Endodermal cell (in vitro differentiated cells): ENCODE measurements around the gene CEP164. TPM values are rescaled to one million over a fixed set of nuclear protein-coding genes. Genes with fewer than 3 reads are reported as not detected.

Experiments used
- DNase-seq: peaks from one replicate; pipeline ENCODE4 v3.0.0-alpha.2; 2017
- H3K27ac ChIP-seq: 2 replicates; pipeline ENCODE4 v1.5.1; 2013; ENCODE audit warnings: mild to moderate bottlenecking, low read depth, low read length, moderate library complexity
- H3K27me3 ChIP-seq: 2 replicates; pipeline ENCODE4 v1.6.1; 2013; ENCODE audit warnings: mild to moderate bottlenecking, low read length, moderate library complexity; ENCODE audit not compliant: insufficient read depth, control insufficient read depth, poor library complexity, severe bottlenecking
- H3K36me3 ChIP-seq: 2 replicates; pipeline ENCODE4 v1.7.0; 2013; ENCODE audit warnings: mild to moderate bottlenecking, low read length, moderate library complexity; ENCODE audit not compliant: control insufficient read depth, insufficient read depth
- H3K4me1 ChIP-seq: one replicate; pipeline ENCODE4 v1.7.0; 2013; ENCODE audit warnings: low read length; ENCODE audit not compliant: control insufficient read depth, insufficient read depth
- H3K4me3 ChIP-seq: 2 replicates; pipeline ENCODE4 v1.5.1; 2013; ENCODE audit warnings: mild to moderate bottlenecking, low read length, moderate library complexity
- H3K9ac ChIP-seq: 2 replicates; pipeline ENCODE4 v1.6.1; 2013; ENCODE audit warnings: mild to moderate bottlenecking, low read length, moderate library complexity; ENCODE audit not compliant: poor library complexity, severe bottlenecking; ENCODE audit errors: extremely low read depth
- H3K9me3 ChIP-seq: 2 replicates; pipeline ENCODE4 v1.6.1; 2013; ENCODE audit warnings: mild to moderate bottlenecking, low read length, moderate library complexity; ENCODE audit not compliant: control insufficient read depth
- H3K27ac Mint-ChIP-seq: 2 replicates; pipeline ENCODE4 v1.8.0; 2020; ENCODE audit warnings: mixed read lengths
- H3K27me3 Mint-ChIP-seq: 2 replicates; pipeline ENCODE4 v1.8.0; 2021; ENCODE audit warnings: mild to moderate bottlenecking, mixed read lengths; ENCODE audit not compliant: insufficient read depth
- H3K36me3 Mint-ChIP-seq: 2 replicates; pipeline ENCODE4 v1.8.0; 2020; ENCODE audit warnings: low read depth, mixed read lengths
- H3K4me1 Mint-ChIP-seq: 2 replicates; pipeline ENCODE4 v1.8.0; 2020; ENCODE audit warnings: mixed read lengths
- H3K4me3 Mint-ChIP-seq: 2 replicates; pipeline ENCODE4 v1.8.0; 2020; ENCODE audit warnings: mild to moderate bottlenecking, moderate library complexity, mixed read lengths
- H3K9me3 Mint-ChIP-seq: 2 replicates; pipeline ENCODE4 v1.8.0; 2020; ENCODE audit warnings: mild to moderate bottlenecking, mixed read lengths
- WGBS, 2 experiments: methylation state at CpG; one replicate each; pipeline versions ENCODE4 v1.1.5 to v1.1.7; 2013; ENCODE audit warnings: missing lambda C conversion rate in 2 of 2, mixed read lengths in 1 of 2; ENCODE audit not compliant: insufficient coverage in 1 of 2, insufficient read length in 1 of 2; 5-methylcytosine and 5-hydroxymethylcytosine counted together
- total RNA-seq, 2 donors: library from RNA; stranded (reverse); fragmentation: NEBNext Ultra II Directional in 1 of 2; extraction: Animal tissue kit (Norgen Biotek cat#: 25700) in 1 of 2; gene quantifications; 2 replicates in 1 of 2; 3 replicates in 1 of 2; pipeline ENCODE4 v1.2.1, GENCODE V29; 2021
- TF ChIP-seq, protein P1 (sequence below): fragments of 200-600 bp; sonication (generic); conservative IDR thresholded peaks from 2 replicates; pipeline ENCODE4 v1.5.0; 2021; ENCODE audit warnings: antibody characterized with exemption, mild to moderate bottlenecking

The CEP164 gene
- total RNA-seq, 2 donors from 2014 or later, result 32.7 to 33.6 TPM

DNA sequence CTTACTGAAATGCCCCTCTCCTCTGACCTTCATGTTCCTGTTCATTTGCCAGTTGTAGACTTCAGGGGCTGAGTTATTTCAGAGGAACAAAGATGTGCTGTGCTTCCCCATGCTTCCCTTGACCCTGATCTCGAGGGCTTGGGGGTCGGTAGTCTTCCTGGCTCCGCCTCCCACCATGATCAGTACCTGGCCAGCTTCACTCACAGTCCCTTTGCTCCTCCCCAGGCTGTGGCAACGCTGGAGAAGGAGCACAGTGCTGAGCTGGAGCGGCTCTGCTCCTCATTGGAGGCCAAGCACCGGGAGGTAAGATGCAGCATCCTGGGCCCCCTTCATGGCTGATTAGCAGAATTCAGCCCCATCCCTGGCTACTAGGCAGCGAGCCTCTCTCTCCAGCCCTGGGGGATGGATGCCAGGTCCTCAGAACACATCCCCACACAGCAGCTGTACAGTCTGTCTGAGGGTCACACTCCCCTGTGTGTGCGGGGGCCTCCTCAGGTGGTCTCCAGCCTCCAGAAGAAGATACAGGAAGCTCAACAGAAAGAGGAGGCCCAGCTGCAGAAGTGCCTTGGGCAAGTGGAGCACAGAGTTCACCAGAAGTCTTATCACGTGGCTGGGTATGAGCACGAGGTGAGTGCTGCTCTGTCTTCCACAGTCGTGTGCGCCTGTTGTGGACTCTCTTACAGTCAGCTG, 64.5 kb downstream of the CEP164 start:
- H3K36me3 Mint-ChIP-seq, result peaks cover 82% of the 10 kb centered on the region
- TF ChIP-seq, protein P1, sequence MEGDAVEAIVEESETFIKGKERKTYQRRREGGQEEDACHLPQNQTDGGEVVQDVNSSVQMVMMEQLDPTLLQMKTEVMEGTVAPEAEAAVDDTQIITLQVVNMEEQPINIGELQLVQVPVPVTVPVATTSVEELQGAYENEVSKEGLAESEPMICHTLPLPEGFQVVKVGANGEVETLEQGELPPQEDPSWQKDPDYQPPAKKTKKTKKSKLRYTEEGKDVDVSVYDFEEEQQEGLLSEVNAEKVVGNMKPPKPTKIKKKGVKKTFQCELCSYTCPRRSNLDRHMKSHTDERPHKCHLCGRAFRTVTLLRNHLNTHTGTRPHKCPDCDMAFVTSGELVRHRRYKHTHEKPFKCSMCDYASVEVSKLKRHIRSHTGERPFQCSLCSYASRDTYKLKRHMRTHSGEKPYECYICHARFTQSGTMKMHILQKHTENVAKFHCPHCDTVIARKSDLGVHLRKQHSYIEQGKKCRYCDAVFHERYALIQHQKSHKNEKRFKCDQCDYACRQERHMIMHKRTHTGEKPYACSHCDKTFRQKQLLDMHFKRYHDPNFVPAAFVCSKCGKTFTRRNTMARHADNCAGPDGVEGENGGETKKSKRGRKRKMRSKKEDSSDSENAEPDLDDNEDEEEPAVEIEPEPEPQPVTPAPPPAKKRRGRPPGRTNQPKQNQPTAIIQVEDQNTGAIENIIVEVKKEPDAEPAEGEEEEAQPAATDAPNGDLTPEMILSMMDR, result no peak
- no peak overlapping the region for H3K4me3 Mint-ChIP-seq
- H3K27me3 Mint-ChIP-seq, result no peaks in the 10 kb centered on the region
- DNase-seq, result no peak
- WGBS, 2 experiments, result 94 to 95% methylated on average over 7 to 12 of the region's 12 CpGs
- H3K9me3 Mint-ChIP-seq, result peaks cover 5% of the 10 kb centered on the region
- no peak overlapping the region for H3K9ac ChIP-seq
- no peaks in the 10 kb centered on the region for H3K4me1 Mint-ChIP-seq
- H3K36me3 ChIP-seq, result peaks cover 73% of the 10 kb centered on the region
- no peaks in the 10 kb centered on the region for H3K4me1 ChIP-seq
- no peak overlapping the region for H3K27ac Mint-ChIP-seq
- peaks cover 6% of the 10 kb centered on the region for H3K9me3 ChIP-seq
- H3K27me3 ChIP-seq, result no peaks in the 10 kb centered on the region
- no peak overlapping the region for H3K4me3 ChIP-seq
- H3K27ac ChIP-seq, result no peak overlapping the region

DNA sequence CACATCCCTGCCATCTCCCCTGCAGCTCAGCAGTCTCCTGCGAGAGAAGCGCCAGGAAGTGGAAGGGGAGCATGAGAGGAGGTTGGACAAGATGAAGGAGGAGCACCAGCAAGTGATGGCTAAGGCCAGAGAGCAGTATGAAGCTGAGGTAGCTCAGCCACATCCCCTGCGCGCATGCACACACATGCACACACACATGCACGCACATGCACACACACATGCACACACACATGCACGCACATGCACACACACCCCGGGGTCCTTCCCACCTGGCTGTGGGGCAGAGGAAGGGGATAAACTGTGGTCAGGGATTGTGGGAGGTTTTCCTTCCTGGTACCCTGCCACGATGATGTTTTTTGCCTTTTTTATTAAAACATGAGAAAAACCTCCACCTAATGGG, 65.3 kb downstream of the CEP164 start:
- Histone ChIP-seq H3K4me3 (no peak overlapping the region), H3K36me3 (peaks cover 73% of the 10 kb centered on the region), H3K27me3 (no peaks in the 10 kb centered on the region), H3K9ac (no peak overlapping the region), H3K9me3 (peaks cover 14% of the 10 kb centered on the region), H3K4me1 (no peaks in the 10 kb centered on the region), H3K27ac (no peak overlapping the region)
- TF ChIP-seq, protein P1, result no peak
- Mint-ChIP-seq H3K4me1 (no peaks in the 10 kb centered on the region), H3K27ac (no peak overlapping the region), H3K9me3 (peaks cover 13% of the 10 kb centered on the region), H3K36me3 (peaks cover 84% of the 10 kb centered on the region), H3K27me3 (no peaks in the 10 kb centered on the region), H3K4me3 (no peak overlapping the region)
- 95 to 96% methylated on average over 4 to 8 of the region's 8 CpGs for WGBS, 2 experiments
- DNase-seq, result no peak

DNA sequence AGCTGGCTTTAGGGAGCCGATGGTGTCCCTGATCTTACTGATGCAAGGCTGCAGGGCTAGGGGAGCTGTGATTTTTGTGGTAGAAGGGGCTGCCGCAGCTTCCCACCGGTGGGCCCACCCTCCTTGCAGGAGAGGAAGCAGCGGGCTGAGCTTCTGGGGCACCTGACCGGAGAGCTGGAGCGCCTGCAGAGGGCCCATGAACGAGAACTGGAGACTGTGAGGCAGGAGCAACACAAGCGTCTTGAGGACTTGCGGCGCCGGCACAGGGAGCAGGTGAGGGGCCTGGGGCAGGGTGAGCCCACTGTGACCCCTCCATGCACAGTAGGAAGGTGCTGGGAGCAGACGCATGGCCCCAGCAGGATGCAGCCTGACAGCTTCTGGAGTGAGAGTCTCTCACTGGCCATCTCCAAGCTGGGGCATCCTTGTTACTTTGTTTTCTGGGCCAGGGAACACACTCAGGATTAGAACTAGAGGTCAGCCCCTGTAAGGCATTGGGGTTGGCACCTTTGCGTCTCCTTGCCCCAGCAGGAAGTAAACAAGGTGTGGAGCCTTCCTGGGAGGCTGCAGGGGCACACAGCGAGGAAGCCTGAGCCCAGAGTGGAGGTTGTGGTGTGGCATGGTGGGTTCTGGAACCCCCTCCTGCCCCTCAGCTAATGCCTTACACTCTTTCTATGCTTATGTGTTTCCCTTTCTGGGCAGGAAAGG, 66.7 kb downstream of the CEP164 start:
- no peak overlapping the region for H3K27ac ChIP-seq
- Mint-ChIP-seq H3K4me1 (no peaks in the 10 kb centered on the region), H3K9me3 (peaks cover 27% of the 10 kb centered on the region), H3K27ac (no peak overlapping the region), H3K4me3 (no peak overlapping the region), H3K36me3 (peaks cover 84% of the 10 kb centered on the region), H3K27me3 (no peaks in the 10 kb centered on the region)
- no peak overlapping the region for H3K9ac ChIP-seq
- TF ChIP-seq, protein P1, result no peak
- peaks cover 72% of the 10 kb centered on the region for H3K36me3 ChIP-seq
- WGBS, 2 experiments, result 95 to 96% methylated on average over 9 to 14 of the region's 14 CpGs
- H3K9me3 ChIP-seq, result peaks cover 28% of the 10 kb centered on the region
- H3K4me1 ChIP-seq, result no peaks in the 10 kb centered on the region
- H3K27me3 ChIP-seq, result no peaks in the 10 kb centered on the region
- DNase-seq, result no peak
- no peak overlapping the region for H3K4me3 ChIP-seq
